HG03097 (cell line): ENCODE results near the gene HECTD1.
"Not testable (repeated sequence)": the region's sequence is repeated elsewhere in the genome, so short reads cannot be mapped to it uniquely, and the experiment has no call there.

Experiments used
- ATAC-seq: cut with Tn5 transposase; IDR thresholded peaks from one replicate; pipeline ENCODE4 v1.9.1; 2021; ENCODE audit not compliant: unreplicated experiment, low FRiP score

HECTD1 gene

DNA sequence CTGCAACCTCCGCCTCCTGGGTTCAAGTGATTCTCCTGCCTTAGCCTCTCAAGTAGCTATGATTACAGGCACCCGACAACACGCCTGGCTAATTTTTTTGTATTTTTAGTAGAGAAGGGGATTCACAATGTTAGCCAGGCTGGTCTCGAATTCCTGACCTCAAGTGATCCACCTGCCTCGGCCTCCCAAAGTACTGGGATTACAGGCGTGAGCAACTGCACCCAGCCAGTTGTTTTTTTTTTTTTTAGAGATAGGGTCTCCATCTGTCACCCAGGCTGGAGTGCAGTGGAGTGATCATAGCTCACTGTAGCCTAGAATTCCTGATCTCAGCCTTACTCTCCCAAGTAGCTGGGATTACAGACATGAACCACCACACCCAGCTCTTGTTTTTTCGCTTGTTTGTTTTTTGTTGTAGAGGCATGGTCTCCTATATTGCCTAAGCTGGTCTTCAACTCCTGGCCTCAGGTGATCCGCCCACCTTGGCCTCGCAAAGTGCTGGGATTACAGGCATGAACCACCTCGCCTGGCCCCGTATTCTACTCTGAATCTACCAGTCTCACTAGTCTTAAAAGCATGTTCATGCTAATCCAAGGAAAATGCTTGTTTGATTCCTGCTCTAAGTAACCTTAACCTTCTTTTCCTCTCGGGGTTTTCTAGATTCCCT, 149.8 kb downstream of the HECTD1 start:
- no peak for ATAC-seq

DNA sequence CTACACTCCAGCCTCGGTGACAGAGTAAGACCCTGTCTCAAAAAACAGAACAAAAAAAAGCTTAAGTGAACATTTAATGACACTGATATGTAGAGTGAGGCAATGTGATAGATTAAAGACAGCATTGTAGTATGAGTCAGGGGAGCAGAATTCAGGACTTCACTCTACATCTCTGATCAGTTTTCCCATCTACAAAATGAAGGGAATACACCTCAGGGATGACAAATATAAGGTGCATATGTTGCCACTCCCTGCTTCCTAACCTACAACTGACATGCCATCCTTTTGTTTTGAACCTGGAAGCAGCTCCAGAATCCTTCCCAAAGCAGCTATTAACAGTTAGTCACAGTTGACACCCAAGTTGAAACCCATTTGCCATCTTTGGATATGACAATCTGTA, 150.6 kb downstream of the HECTD1 start:
- ATAC-seq, result no peak

DNA sequence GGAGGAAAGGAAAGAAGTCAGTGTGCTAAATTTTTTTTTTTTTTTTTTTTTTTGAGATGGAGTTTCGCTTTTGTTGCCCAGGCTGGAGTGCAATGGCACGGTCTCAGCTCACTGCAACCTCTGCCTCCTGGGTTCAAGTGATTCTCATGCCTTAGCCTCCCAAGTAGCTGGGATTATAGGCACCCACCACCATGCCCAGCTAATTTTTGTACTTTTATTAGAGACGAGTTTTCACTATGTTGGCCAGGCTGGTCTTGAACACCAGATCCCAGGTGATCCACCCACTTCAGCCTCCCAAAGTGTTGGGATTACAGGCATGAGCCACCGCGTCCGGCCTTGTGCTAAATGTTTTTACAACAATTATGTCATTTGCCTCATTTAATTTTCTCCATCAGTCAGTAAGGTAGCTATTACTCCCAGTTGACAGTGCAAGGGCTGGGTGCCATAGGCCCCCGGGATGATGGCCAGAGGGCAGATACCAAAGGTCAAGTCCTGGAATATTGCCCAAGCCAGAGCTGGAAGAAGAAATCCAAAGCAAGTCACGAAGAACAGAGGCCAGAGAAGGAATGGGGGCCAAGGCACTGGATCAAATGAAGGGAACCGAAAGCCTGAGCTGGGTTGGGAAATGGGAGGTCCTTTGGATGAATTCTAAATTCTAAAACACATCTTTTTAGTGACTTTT, 154.5 kb downstream of the HECTD1 start:
- ATAC-seq, result not testable (repeated sequence)

DNA sequence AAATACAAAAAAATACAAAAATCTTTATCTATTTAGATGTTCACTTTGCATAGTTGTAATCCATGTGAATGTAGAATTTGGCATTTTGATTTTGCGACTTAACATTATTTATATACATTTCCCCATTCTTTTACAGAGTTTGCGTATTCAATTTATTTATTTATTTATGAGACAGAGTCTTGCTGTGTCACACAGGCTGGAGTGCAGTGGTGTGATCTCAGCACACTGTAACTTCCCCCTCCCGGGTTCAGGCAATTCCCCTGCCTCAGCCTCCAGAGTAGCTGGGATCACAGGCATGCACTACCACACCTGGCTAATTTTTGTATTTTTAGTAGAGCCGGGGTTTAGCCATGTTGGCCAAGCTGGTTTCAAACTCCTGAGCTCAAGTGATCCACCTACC, 156.1 kb downstream of the HECTD1 start:
- ATAC-seq, result no peak

DNA sequence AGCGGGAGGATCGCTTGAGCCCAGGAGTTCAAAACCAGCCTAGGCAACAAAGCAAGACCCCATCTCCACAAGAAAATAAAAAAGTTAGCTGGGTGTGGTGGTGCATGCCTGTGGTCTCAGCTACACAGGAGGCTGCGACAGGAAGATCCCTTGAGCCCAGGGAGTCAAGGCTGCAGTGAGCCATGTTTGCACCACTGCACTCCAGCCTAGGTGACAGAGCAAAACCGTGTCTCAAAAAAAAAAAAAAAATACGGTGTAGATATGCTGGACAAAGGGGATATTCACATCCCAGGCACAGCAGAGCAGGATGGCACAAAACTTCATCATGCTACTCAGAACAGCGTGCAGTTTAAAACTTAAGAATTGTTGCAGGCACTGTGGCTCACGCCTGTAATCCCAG, 156.6 kb downstream of the HECTD1 start:
- no peak for ATAC-seq
